ENCODE measurements around the gene GLI2.

- TF ChIP-seq CTCF (IDR thresholded peaks at IDR 0.05): no peak
- no peak for TF ChIP-seq POLR2A (IDR thresholded peaks at IDR 0.05)
Measured at GRCh38 chr2:120748741-120749140, 13.1 kb downstream of the GLI2 start.
